ENCODE data around the gene MAGOH.

MAGOH gene

DNA sequence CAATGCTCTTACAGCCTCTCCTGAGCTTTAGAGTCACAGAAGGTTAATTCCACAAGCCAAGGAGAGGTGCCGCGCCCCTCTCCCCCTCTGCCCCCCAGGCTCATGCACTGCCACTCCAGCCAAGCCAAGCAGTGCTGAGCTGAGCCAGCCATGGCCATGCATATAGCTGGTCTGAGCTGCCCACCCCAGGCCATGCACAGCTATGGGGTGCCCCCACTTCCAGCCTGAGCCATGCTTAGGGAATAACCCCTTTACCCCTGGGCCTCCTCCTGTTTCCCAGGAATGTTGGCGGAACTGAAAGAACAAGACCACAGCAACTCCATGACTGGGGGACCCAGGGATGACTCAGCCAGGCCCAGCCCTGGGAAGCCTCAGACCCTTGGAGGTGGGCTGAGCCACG, 34.0 kb upstream of the MAGOH start:
- H3K4me1 ChIP-seq (ENCODE audit: insufficient read depth, low read length, poor library complexity, severe bottlenecking) = no peaks in the 10 kb centered on the region
- no peaks in the 10 kb centered on the region for H3K27me3 ChIP-seq (ENCODE audit: insufficient read depth, low read length, poor library complexity, severe bottlenecking)
- no peaks in the 10 kb centered on the region for H3K79me2 ChIP-seq (ENCODE audit: insufficient read depth, low read length)
- H2AFZ ChIP-seq (ENCODE audit: low read length) = no peak overlapping the region
- no peak overlapping the region for H3K4me3 ChIP-seq (ENCODE audit: low read length, poor library complexity, severe bottlenecking)
- H3K4me2 ChIP-seq (ENCODE audit: low read depth, low read length, poor library complexity, severe bottlenecking) = no peak overlapping the region
- no peaks in the 10 kb centered on the region for H3K9me2 ChIP-seq (replicated peaks; ENCODE audit: low read depth, low read length)
- no peaks in the 10 kb centered on the region for H3F3A ChIP-seq (ENCODE audit: low read depth)
- TF ChIP-seq EZH2phosphoT487 (IDR thresholded peaks at IDR 0.05; ENCODE audit: borderline replicate concordance) = no peak
- TF ChIP-seq, protein P1, sequence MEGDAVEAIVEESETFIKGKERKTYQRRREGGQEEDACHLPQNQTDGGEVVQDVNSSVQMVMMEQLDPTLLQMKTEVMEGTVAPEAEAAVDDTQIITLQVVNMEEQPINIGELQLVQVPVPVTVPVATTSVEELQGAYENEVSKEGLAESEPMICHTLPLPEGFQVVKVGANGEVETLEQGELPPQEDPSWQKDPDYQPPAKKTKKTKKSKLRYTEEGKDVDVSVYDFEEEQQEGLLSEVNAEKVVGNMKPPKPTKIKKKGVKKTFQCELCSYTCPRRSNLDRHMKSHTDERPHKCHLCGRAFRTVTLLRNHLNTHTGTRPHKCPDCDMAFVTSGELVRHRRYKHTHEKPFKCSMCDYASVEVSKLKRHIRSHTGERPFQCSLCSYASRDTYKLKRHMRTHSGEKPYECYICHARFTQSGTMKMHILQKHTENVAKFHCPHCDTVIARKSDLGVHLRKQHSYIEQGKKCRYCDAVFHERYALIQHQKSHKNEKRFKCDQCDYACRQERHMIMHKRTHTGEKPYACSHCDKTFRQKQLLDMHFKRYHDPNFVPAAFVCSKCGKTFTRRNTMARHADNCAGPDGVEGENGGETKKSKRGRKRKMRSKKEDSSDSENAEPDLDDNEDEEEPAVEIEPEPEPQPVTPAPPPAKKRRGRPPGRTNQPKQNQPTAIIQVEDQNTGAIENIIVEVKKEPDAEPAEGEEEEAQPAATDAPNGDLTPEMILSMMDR (conservative IDR thresholded peaks at IDR 0.05; ENCODE audit: low read length) = no peak
- H3K36me3 ChIP-seq (ENCODE audit: insufficient read depth, low read length) = peaks cover 81% of the 10 kb centered on the region; the same call in 1 of the 2 replicates
- H3K9me3 ChIP-seq (ENCODE audit: insufficient read depth, low read depth, low read length) = no peaks in the 10 kb centered on the region
- H4K20me1 ChIP-seq (ENCODE audit: insufficient read depth, low read length, poor library complexity, severe bottlenecking) = no peaks in the 10 kb centered on the region
- no peak overlapping the region for H3K9ac ChIP-seq (ENCODE audit: low read depth, low read length, poor library complexity, severe bottlenecking)

DNA sequence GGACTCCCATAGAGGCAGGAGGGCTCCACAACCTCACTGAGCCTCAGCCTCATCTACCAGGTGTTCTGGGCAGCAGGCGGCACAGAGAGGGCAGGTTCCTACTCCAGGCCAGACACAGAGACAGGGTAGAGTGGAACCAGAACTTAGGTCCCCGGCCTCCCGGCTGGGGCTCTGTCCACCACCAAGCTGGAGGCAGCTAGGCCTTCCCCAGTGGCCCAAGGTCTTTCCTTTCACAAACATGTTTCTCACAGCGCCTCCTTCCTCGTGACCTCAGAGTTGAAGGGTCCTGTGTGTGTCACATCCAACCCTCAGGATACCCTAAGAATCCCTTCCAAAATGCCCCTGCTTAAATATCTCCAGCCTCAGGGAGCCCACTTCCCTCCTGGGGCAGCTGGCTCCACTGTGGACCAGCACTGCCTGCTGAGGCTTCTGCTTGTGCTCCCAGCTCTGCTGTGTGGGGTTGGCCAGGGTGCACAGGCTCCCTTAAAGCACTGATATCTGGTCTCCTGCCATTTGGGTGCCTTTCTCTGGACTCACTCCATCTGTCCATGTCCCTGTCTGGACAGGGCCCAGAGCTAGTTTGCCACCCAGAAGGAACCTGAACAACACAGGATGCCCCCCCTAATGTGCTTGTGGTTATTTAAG, 33.2 kb upstream of the MAGOH start:
- TF ChIP-seq EZH2phosphoT487 (IDR thresholded peaks at IDR 0.05; ENCODE audit: borderline replicate concordance) = no peak
- TF ChIP-seq, protein P1 (conservative IDR thresholded peaks at IDR 0.05; ENCODE audit: low read length) = no peak
- Histone ChIP-seq H3K36me3 (ENCODE audit: insufficient read depth, low read length) (peaks cover 80% of the 10 kb centered on the region; the same call in 1 of the 2 replicates), H3K4me1 (ENCODE audit: insufficient read depth, low read length, poor library complexity, severe bottlenecking) (no peaks in the 10 kb centered on the region)

DNA sequence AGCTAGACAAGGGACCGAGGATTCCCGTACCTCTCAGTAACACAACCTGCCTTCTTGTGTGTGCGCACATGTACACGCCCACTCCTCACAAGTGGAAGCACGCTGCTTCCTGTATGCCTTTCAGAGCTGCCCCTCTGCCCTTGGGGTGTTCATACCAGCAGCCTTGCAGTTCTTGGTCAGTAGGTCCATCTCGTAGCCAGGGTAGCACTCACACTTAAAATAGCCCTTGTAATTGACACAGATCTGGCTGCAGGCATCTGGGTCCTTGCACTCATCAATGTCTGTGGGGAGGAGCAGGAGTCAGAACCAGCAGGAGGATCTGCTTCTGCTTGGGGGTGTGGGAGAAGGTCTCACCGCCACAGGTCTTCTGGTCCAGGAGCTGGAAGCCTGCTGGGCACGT, 32.6 kb upstream of the MAGOH start:
- Histone ChIP-seq H4K20me1 (ENCODE audit: insufficient read depth, low read length, poor library complexity, severe bottlenecking) (no peaks in the 10 kb centered on the region), H3K79me2 (ENCODE audit: insufficient read depth, low read length) (no peaks in the 10 kb centered on the region), H3F3A (ENCODE audit: low read depth) (no peaks in the 10 kb centered on the region), H3K9ac (ENCODE audit: low read depth, low read length, poor library complexity, severe bottlenecking) (no peak overlapping the region), H3K27me3 (ENCODE audit: insufficient read depth, low read length, poor library complexity, severe bottlenecking) (no peaks in the 10 kb centered on the region), H3K4me1 (ENCODE audit: insufficient read depth, low read length, poor library complexity, severe bottlenecking) (no peaks in the 10 kb centered on the region), H3K36me3 (ENCODE audit: insufficient read depth, low read length) (peaks cover 82% of the 10 kb centered on the region; the same call in 1 of the 2 replicates), H3K9me2 (replicated peaks; ENCODE audit: low read depth, low read length) (no peaks in the 10 kb centered on the region), H2AFZ (ENCODE audit: low read length) (no peak overlapping the region), H3K9me3 (ENCODE audit: insufficient read depth, low read depth, low read length) (no peaks in the 10 kb centered on the region), H3K4me3 (ENCODE audit: low read length, poor library complexity, severe bottlenecking) (no peak overlapping the region), H3K4me2 (ENCODE audit: low read depth, low read length, poor library complexity, severe bottlenecking) (no peak overlapping the region)
- no peak for TF ChIP-seq EZH2phosphoT487 (IDR thresholded peaks at IDR 0.05; ENCODE audit: borderline replicate concordance)
- TF ChIP-seq, protein P1 (conservative IDR thresholded peaks at IDR 0.05; ENCODE audit: low read length) = no peak

More for the DNA sequence above, 33.2 kb upstream of the MAGOH start:
- H3K4me2 ChIP-seq (ENCODE audit: low read depth, low read length, poor library complexity, severe bottlenecking) = no peak overlapping the region
- H3K9me3 ChIP-seq (ENCODE audit: insufficient read depth, low read depth, low read length) = no peaks in the 10 kb centered on the region
- H3K79me2 ChIP-seq (ENCODE audit: insufficient read depth, low read length) = no peaks in the 10 kb centered on the region
- no peaks in the 10 kb centered on the region for H4K20me1 ChIP-seq (ENCODE audit: insufficient read depth, low read length, poor library complexity, severe bottlenecking)
- H3K9ac ChIP-seq (ENCODE audit: low read depth, low read length, poor library complexity, severe bottlenecking) = no peak overlapping the region
- no peak overlapping the region for H2AFZ ChIP-seq (ENCODE audit: low read length)
- no peaks in the 10 kb centered on the region for H3F3A ChIP-seq (ENCODE audit: low read depth)
- no peak overlapping the region for H3K4me3 ChIP-seq (ENCODE audit: low read length, poor library complexity, severe bottlenecking)
- H3K9me2 ChIP-seq (replicated peaks; ENCODE audit: low read depth, low read length) = no peaks in the 10 kb centered on the region
- no peaks in the 10 kb centered on the region for H3K27me3 ChIP-seq (ENCODE audit: insufficient read depth, low read length, poor library complexity, severe bottlenecking)

Measured in Loucy (cell line).